Body of pancreas (tissue), 4 donors: ENCODE measurements around the gene CBFA2T3.

Experiments
- CTCF ChIP-seq, 7 experiments: fragments of 450-650 bp in 4 of 7; fragments of 200-600 bp in 3 of 7; sonication (generic) in 3 of 7; IDR thresholded peaks; one replicate each; pipeline ENCODE4 v1.5.1; 2016 to 2019; ENCODE audit warnings: antibody characterized with exemption in 7 of 7
- POLR2A ChIP-seq, 3 donors: fragments of 450-650 bp; IDR thresholded peaks; one replicate each; pipeline ENCODE4 v1.6.1; 2016; ENCODE audit warnings: antibody characterized with exemption in 3 of 3, mild to moderate bottlenecking in 2 of 3

GRCh38 chr16:88943131-88943664 is 33.8 kb downstream of the CBFA2T3 start:
- TF ChIP-seq CTCF (IDR thresholded peaks at IDR 0.05) (no peak), POLR2A (IDR thresholded peaks at IDR 0.05) (no peak)
